OCI-LY7 (cell line): ENCODE data around the gene LPAR3.

Experiments used
- EZH2phosphoT487 ChIP-seq: fragments of 200-600 bp; sonication (generic); IDR thresholded peaks from 2 replicates; pipeline ENCODE4 v1.6.1; 2018; ENCODE audit warnings: low read depth, borderline replicate concordance, mild to moderate bottlenecking, mixed run types, antibody characterized with exemption, low read length, moderate library complexity, mixed read lengths
- TF ChIP-seq, protein P1 (sequence below): fragments of 200-600 bp; sonication (generic); conservative IDR thresholded peaks from 2 replicates; pipeline ENCODE4 v1.5.1; 2014; ENCODE audit warnings: mild to moderate bottlenecking, antibody characterized with exemption, low read length, moderate library complexity, mixed read lengths

GRCh38 chr1:84936116-84936810, 43.3 kb upstream of the LPAR3 start:
- TF ChIP-seq, protein P1, sequence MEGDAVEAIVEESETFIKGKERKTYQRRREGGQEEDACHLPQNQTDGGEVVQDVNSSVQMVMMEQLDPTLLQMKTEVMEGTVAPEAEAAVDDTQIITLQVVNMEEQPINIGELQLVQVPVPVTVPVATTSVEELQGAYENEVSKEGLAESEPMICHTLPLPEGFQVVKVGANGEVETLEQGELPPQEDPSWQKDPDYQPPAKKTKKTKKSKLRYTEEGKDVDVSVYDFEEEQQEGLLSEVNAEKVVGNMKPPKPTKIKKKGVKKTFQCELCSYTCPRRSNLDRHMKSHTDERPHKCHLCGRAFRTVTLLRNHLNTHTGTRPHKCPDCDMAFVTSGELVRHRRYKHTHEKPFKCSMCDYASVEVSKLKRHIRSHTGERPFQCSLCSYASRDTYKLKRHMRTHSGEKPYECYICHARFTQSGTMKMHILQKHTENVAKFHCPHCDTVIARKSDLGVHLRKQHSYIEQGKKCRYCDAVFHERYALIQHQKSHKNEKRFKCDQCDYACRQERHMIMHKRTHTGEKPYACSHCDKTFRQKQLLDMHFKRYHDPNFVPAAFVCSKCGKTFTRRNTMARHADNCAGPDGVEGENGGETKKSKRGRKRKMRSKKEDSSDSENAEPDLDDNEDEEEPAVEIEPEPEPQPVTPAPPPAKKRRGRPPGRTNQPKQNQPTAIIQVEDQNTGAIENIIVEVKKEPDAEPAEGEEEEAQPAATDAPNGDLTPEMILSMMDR, result peak; percentile 98
- no peak for TF ChIP-seq EZH2phosphoT487
